ENCODE results near the gene TM9SF1. TPM values are rescaled to one million over a fixed set of nuclear protein-coding genes. Genes with fewer than 3 reads are reported as not detected.
"Not testable (repeated sequence)": the region's sequence is repeated elsewhere in the genome, so short reads cannot be mapped to it uniquely, and the experiment has no call there.

TM9SF1 gene
- total RNA-seq, 1 experiment from 2014 or later, result 44.7 TPM

DNA sequence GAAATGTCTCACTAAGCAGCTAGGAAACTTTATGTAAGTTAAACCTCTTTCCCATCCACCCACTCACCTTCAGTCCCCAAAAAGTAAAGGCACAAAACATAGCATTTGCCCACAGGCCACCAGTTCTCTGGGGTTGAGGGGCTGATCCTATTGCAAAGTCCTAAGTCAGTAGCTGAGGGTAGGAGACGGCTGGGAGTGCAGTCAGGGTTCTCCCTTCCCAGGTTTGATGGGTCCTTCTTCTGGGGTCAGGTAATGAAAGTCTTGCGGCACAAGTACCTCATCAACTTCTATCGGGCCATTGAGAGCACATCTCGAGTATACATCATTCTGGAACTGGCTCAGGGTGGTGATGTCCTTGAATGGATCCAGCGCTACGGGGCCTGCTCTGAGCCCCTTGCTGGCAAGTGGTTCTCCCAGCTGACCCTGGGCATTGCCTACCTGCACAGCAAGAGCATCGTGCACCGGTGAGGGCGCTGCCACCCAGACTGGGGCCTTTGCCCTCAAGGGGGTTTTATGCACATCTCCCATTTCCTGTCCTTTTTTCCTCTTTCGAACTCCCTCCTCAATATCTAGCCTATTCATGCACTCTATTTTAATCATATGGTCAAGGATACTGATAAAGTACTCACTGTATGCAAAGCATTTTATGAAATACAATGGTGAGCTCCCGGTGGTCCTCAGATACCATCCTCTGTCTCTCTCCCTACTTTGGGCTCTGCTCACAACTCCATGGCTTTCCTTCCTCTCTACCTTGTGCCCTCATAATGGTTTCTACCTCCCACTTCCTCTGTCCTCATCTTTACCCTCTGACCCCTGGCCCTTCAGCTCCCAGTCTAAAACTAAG lies 11.2 kb upstream of the TM9SF1 start:
- H3K27ac ChIP-seq (ENCODE audit: low read length), result no peak overlapping the region
- no peaks in the 10 kb centered on the region for H3K9me3 ChIP-seq (ENCODE audit: control insufficient read depth, insufficient read depth, low read depth, low read length)
- TF ChIP-seq TCF7L2 (IDR thresholded peaks at IDR 0.05; ENCODE audit: low read depth, low read length), result no peak
- TF ChIP-seq, protein P1, sequence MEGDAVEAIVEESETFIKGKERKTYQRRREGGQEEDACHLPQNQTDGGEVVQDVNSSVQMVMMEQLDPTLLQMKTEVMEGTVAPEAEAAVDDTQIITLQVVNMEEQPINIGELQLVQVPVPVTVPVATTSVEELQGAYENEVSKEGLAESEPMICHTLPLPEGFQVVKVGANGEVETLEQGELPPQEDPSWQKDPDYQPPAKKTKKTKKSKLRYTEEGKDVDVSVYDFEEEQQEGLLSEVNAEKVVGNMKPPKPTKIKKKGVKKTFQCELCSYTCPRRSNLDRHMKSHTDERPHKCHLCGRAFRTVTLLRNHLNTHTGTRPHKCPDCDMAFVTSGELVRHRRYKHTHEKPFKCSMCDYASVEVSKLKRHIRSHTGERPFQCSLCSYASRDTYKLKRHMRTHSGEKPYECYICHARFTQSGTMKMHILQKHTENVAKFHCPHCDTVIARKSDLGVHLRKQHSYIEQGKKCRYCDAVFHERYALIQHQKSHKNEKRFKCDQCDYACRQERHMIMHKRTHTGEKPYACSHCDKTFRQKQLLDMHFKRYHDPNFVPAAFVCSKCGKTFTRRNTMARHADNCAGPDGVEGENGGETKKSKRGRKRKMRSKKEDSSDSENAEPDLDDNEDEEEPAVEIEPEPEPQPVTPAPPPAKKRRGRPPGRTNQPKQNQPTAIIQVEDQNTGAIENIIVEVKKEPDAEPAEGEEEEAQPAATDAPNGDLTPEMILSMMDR (IDR thresholded peaks at IDR 0.05), result no peak
- no peak for TF ChIP-seq SIN3A (IDR thresholded peaks at IDR 0.05; ENCODE audit: borderline replicate concordance, insufficient read depth, low read depth, low read length)
- no peak overlapping the region for H3K4me3 ChIP-seq (ENCODE audit: low read depth in 2 of 2, low read length in 2 of 2)
- ChIA-PET CTCF (no interaction called here), POLR2A (no interaction called here)
- H3K4me1 ChIP-seq (ENCODE audit: control insufficient read depth, insufficient read depth, low read length), result no peaks in the 10 kb centered on the region
- in situ Hi-C loops (cut with HindIII; ENCODE audit: low pct_unique_long_range_greater_than_20kb, low sequenced_read_pairs), result no loop called here
- H3K27me3 ChIP-seq (ENCODE audit: control insufficient read depth, insufficient read depth, low read length), result no peaks in the 10 kb centered on the region
- BruUV-seq (replicated peaks), result no TSS peak
- intact Hi-C loops (cut with micrococcal nuclease; ENCODE audit: unreplicated experiment), result no loop called here
- no peak for DNase-seq (ENCODE audit: low read depth, low spot score)
- no peak for ATAC-seq
- H3K36me3 ChIP-seq (ENCODE audit: control insufficient read depth, insufficient read depth, low read length), result no peaks in the 10 kb centered on the region

GRCh38 chr14:24204163-24205146 lies 9.2 kb upstream of the TM9SF1 start:
- Histone ChIP-seq H3K27me3 (ENCODE audit: control insufficient read depth, insufficient read depth, low read length) (no peaks in the 10 kb centered on the region), H3K9me3 (ENCODE audit: control insufficient read depth, insufficient read depth, low read depth, low read length) (no peaks in the 10 kb centered on the region), H3K4me1 (ENCODE audit: control insufficient read depth, insufficient read depth, low read length) (no peaks in the 10 kb centered on the region), H3K27ac (ENCODE audit: low read length) (no peak overlapping the region), H3K36me3 (ENCODE audit: control insufficient read depth, insufficient read depth, low read length) (no peaks in the 10 kb centered on the region), H3K4me3 (ENCODE audit: low read depth in 2 of 2, low read length in 2 of 2) (no peak overlapping the region)
- in situ Hi-C loops (cut with HindIII; ENCODE audit: low pct_unique_long_range_greater_than_20kb, low sequenced_read_pairs) (no loop called here), intact Hi-C loops (cut with micrococcal nuclease; ENCODE audit: unreplicated experiment) (no loop called here)
- CTCF ChIA-PET, result no interaction called here
- BruUV-seq (replicated peaks), result no TSS peak
- no peak for TF ChIP-seq POLR2AphosphoS5 (IDR thresholded peaks at IDR 0.05; ENCODE audit: low read depth, low read length)
- POLR2A ChIA-PET, result no interaction called here
- DNase-seq (ENCODE audit: low read depth, low spot score) (no peak), ATAC-seq (no peak)

DNA sequence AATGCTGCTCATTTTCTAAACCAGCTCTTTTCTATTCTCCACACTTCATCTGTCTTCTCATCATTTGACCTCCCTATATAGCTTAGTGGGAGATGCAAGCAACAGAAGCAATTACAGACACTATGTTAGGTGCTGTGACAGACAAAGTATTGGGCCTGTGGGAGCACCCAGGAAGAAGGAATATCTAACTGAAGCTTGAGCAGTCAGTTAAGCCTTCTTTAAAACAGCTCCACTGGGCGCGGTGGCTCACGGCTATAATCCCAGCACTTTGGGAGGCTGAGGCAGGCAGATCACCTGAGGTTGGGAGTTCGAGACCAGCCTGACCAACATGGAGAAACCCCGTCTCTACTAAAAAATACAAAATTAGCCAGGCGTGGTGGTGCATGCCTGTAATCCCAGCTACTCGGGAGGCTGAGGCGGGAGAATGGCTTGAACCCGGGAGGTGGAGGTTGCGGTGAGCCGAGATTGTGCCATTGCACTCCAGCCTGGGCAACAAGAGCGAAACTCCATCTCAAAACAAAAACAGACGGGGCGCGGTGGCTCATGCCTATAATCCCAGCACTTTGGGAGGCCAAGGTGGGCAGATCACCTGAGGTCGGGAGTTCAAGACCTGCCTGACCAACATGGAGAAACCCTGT lies 8.1 kb upstream of the TM9SF1 start:
- H3K27ac ChIP-seq (ENCODE audit: low read length); BruUV-seq (replicated peaks); intact Hi-C loops (cut with micrococcal nuclease; ENCODE audit: unreplicated experiment); ATAC-seq; H3K27me3 ChIP-seq (ENCODE audit: control insufficient read depth, insufficient read depth, low read length); H3K4me1 ChIP-seq (ENCODE audit: control insufficient read depth, insufficient read depth, low read length); POLR2A ChIA-PET; in situ Hi-C loops (cut with HindIII; ENCODE audit: low pct_unique_long_range_greater_than_20kb, low sequenced_read_pairs); H3K36me3 ChIP-seq (ENCODE audit: control insufficient read depth, insufficient read depth, low read length); CTCF ChIA-PET; DNase-seq (ENCODE audit: low read depth, low spot score); H3K4me3 ChIP-seq (ENCODE audit: low read depth in 2 of 2, low read length in 2 of 2); H3K9me3 ChIP-seq (ENCODE audit: control insufficient read depth, insufficient read depth, low read depth, low read length): not testable (repeated sequence)

DNA sequence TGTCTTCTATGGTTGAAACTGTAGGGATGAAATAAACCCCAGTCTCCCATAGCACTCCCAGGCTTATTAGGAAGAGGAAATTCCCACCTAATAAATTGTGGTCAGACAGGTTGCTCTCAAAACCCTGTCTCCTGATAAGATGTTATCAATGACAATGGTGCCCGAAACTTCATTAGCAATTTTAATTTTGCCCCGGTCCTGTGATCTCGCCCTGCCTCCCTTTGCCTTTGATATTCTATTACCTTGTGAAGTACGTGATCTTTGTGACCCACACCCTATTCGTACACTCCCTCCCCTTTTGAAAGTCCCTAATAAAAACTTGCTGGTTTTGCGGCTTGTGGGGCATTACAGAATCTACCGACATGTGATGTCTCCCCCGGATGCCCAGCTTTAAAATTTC lies 7.3 kb upstream of the TM9SF1 start:
- H3K27ac ChIP-seq (ENCODE audit: low read length), result not testable (repeated sequence)

More for the DNA sequence above, 7.3 kb upstream of the TM9SF1 start:
- intact Hi-C loops (cut with micrococcal nuclease; ENCODE audit: unreplicated experiment); H3K27me3 ChIP-seq (ENCODE audit: control insufficient read depth, insufficient read depth, low read length); in situ Hi-C loops (cut with HindIII; ENCODE audit: low pct_unique_long_range_greater_than_20kb, low sequenced_read_pairs); BruUV-seq (replicated peaks); H3K4me3 ChIP-seq (ENCODE audit: low read depth in 2 of 2, low read length in 2 of 2); H3K36me3 ChIP-seq (ENCODE audit: control insufficient read depth, insufficient read depth, low read length); H3K4me1 ChIP-seq (ENCODE audit: control insufficient read depth, insufficient read depth, low read length); H3K9me3 ChIP-seq (ENCODE audit: control insufficient read depth, insufficient read depth, low read depth, low read length); POLR2A ChIA-PET; DNase-seq (ENCODE audit: low read depth, low spot score); CTCF ChIA-PET; ATAC-seq: not testable (repeated sequence)

Measured in Panc1 (cell line).